B cell (primary cell): ENCODE measurements around the gene SIPA1L3. TPM values are rescaled to one million over a fixed set of nuclear protein-coding genes. Genes with fewer than 3 reads are reported as not detected.

Experiments
- ATAC-seq: fragments of 200-7000 bp; cut with Tn5 transposase; one replicate; pipeline ENCODE4 v1.10.0; 2021; ENCODE audit warnings: low read depth, mild to moderate bottlenecking, moderate number of reproducible peaks, moderate library complexity
- CTCF ChIA-PET: fragments of 350-600 bp; sonication (Branson Sonifier 250); formaldehyde crosslinking; loops from one replicate; lab custom pipeline; 2021; ENCODE audit warnings: antibody characterized with exemption, inconsistent platforms; lab: Charles Lee
- POLR2A ChIA-PET: fragments of 350-600 bp; sonication (Branson Sonifier 250); formaldehyde crosslinking; loops from one replicate; lab custom pipeline; 2021; ENCODE audit warnings: antibody characterized with exemption; lab: Charles Lee
- DNase-seq: peaks from one replicate; pipeline ENCODE4 v3.0.0; 2013
- H2AFZ ChIP-seq: 2 replicates; pipeline ENCODE4 v1.6.1; 2012; ENCODE audit warnings: mild to moderate bottlenecking, low read depth, low read length; ENCODE audit not compliant: insufficient read depth, poor library complexity, severe bottlenecking
- H3K27ac ChIP-seq, 2 donors: 1 replicate in 1 of 2; 2 replicates in 1 of 2; pipeline ENCODE4 v1.5.1; 2012 to 2013; ENCODE audit warnings: low read length in 2 of 2, mild to moderate bottlenecking in 2 of 2, moderate library complexity in 1 of 2
- H3K27me3 ChIP-seq, 4 experiments: fragments of 200-600 bp in 1 of 4; sonication (generic) in 1 of 4; replicated peaks in 1 of 4; 1 replicate in 2 of 4; 2 replicates in 2 of 4; pipeline versions ENCODE4 v1.6.1 to v1.7.0; 2013 to 2016; ENCODE audit warnings: low read length in 3 of 4, mild to moderate bottlenecking in 2 of 4, mixed read lengths in 1 of 4, moderate library complexity in 1 of 4; ENCODE audit not compliant: insufficient read depth in 4 of 4, control insufficient read depth in 3 of 4; ENCODE audit errors: control extremely low read depth in 1 of 4
- H3K36me3 ChIP-seq, 2 experiments: replicated peaks in 1 of 2; 1 replicate in 1 of 2; 2 replicates in 1 of 2; pipeline versions ENCODE4 v1.6.1 to v1.7.1; 2013; ENCODE audit warnings: low read length in 1 of 2; ENCODE audit not compliant: insufficient read depth in 2 of 2, control insufficient read depth in 1 of 2; ENCODE audit errors: control extremely low read depth in 1 of 2, extremely low read depth in 1 of 2
- H3K4me1 ChIP-seq, 2 donors: fragments of 200-600 bp in 1 of 2; sonication (generic) in 1 of 2; 1 replicate in 1 of 2; 2 replicates in 1 of 2; pipeline versions ENCODE4 v1.5.1 to v1.6.1; 2013 to 2017; ENCODE audit warnings: low read length in 2 of 2; ENCODE audit not compliant: control insufficient read depth in 2 of 2, insufficient read depth in 2 of 2
- H3K4me2 ChIP-seq: replicated peaks from 2 replicates; pipeline ENCODE3; 2012; ENCODE audit warnings: mild to moderate bottlenecking, low read depth, low read length; ENCODE audit not compliant: poor library complexity, severe bottlenecking
- H3K4me3 ChIP-seq, 5 experiments: fragments of 200-600 bp in 1 of 5; sonication (generic) in 1 of 5; 1 replicate in 3 of 5; 2 replicates in 2 of 5; pipeline versions ENCODE4 v1.5.1 to v1.7.0; 2011 to 2016; ENCODE audit warnings: low read length in 4 of 5, mild to moderate bottlenecking in 4 of 5, low read depth in 2 of 5, control low read depth in 1 of 5, moderate library complexity in 1 of 5; ENCODE audit not compliant: insufficient read depth in 1 of 5; ENCODE audit errors: control extremely low read depth in 1 of 5, extremely low read depth in 1 of 5
- H3K79me2 ChIP-seq: fragments of 200-600 bp; sonication (generic); one replicate; pipeline ENCODE4 v1.6.0; 2016; ENCODE audit warnings: low read length; ENCODE audit not compliant: control insufficient read depth, insufficient read depth
- H3K9ac ChIP-seq: fragments of 200-600 bp; sonication (generic); 2 replicates; pipeline ENCODE4 v1.6.1; 2017; ENCODE audit warnings: mild to moderate bottlenecking, low read length, moderate library complexity
- H3K9me3 ChIP-seq, 3 donors: one replicate each; pipeline versions ENCODE4 v1.6.1 to v1.7.1; 2013; ENCODE audit warnings: low read length in 2 of 3; ENCODE audit not compliant: control insufficient read depth in 2 of 3, insufficient read depth in 1 of 3; ENCODE audit errors: control extremely low read depth in 1 of 3
- H4K20me1 ChIP-seq: 2 replicates; pipeline ENCODE4 v1.6.0; 2012; ENCODE audit warnings: mild to moderate bottlenecking, low read length; ENCODE audit not compliant: insufficient read depth, control insufficient read depth, poor library complexity, severe bottlenecking
- H3K27ac Mint-ChIP-seq: one replicate; pipeline ENCODE4 v1.8.0; 2021; ENCODE audit warnings: mixed read lengths
- H3K27me3 Mint-ChIP-seq: one replicate; pipeline ENCODE4 v1.8.0; 2021; ENCODE audit warnings: mixed read lengths
- H3K4me1 Mint-ChIP-seq: one replicate; pipeline ENCODE4 v1.8.0; 2021; ENCODE audit warnings: mixed read lengths
- H3K4me3 Mint-ChIP-seq: one replicate; pipeline ENCODE4 v1.8.0; 2021; ENCODE audit warnings: mixed read lengths
- H3K9me3 Mint-ChIP-seq: one replicate; pipeline ENCODE4 v1.8.0; 2022; ENCODE audit warnings: mixed read lengths; ENCODE audit not compliant: insufficient read depth
- CTCF ChIP-seq: fragments of 200-600 bp; IDR thresholded peaks from one replicate; pipeline ENCODE4 v1.8.0; 2022; ENCODE audit warnings: antibody characterized with exemption, mild to moderate bottlenecking
- EZH2 ChIP-seq: IDR thresholded peaks from 2 replicates; pipeline ENCODE4 v1.6.1; 2012; ENCODE audit warnings: borderline replicate concordance, low read depth, mild to moderate bottlenecking, moderate library complexity, low read length; ENCODE audit not compliant: insufficient read depth, poor library complexity, severe bottlenecking
- WGBS: methylation state at CpG from one replicate; pipeline ENCODE4 v1.1.5; 2013; ENCODE audit warnings: missing lambda C conversion rate; ENCODE audit not compliant: insufficient coverage; 5-methylcytosine and 5-hydroxymethylcytosine counted together
- intact Hi-C: fragments of 100-400 bp; cut with micrococcal nuclease; formaldehyde crosslinking; loops from one replicate; pipeline ENCODE4 v1.10.0; 2022
- polyA plus RNA-seq: library from polyadenylated mRNA; depleted of rRNA; stranded (reverse); fragments of >200 nt; gene quantifications from 2 replicates; pipeline ENCODE4 v1.2.3, GENCODE V29; 2012
- total RNA-seq, 2 donors: library from RNA; stranded (reverse); fragments of 120-200 nt in 1 of 2; gene quantifications; 1 replicate in 1 of 2; 2 replicates in 1 of 2; pipeline versions ENCODE4 v1.2.3 to v1.2.4, GENCODE V29; 2013 to 2022

SIPA1L3 gene
- total and polyA plus RNA-seq, 2 donors (not counting 1 experiment from before 2014, with no cell fraction given): 48.3 to 295 TPM

GRCh38 chr19:37997911-37998344 lies 90.9 kb downstream of the SIPA1L3 start:
- DNase-seq (no peak), ATAC-seq (peak; percentile 45)
- Histone ChIP-seq H3K4me1 (peaks cover 30 to 43% of the 10 kb centered on the region in 2 donors), H2AFZ (no peak overlapping the region), H3K9ac (no peak overlapping the region), H3K4me3 (no peak overlapping the region), H4K20me1 (peaks cover 18% of the 10 kb centered on the region), H3K27ac (peak overlapping the region in 1 of 2 donors; percentile 62), H3K27me3 (no peaks in the 10 kb centered on the region), H3K79me2 (peaks cover 93% of the 10 kb centered on the region), H3K36me3 (peaks cover 0 to 15% of the 10 kb centered on the region in 2 experiments), H3K9me3 (no peaks in the 10 kb centered on the region), H3K4me2 (no peak overlapping the region)
- 45% methylated on average over 3 of the region's 3 CpGs for WGBS
- peak overlapping the region; percentile 59 for H3K27ac Mint-ChIP-seq
- peaks cover 62% of the 10 kb centered on the region for H3K4me1 Mint-ChIP-seq
- ChIA-PET POLR2A (no interaction called here), CTCF (interaction anchor here (2.0 kb wide), 1 partner anchor 95 kb away, joined by 6 read pairs; no protein-coding TSS in a partner anchor)
- no peaks in the 10 kb centered on the region for H3K27me3 Mint-ChIP-seq
- TF ChIP-seq EZH2 (no peak), CTCF (no peak)
- H3K9me3 Mint-ChIP-seq: no peaks in the 10 kb centered on the region
- no peak overlapping the region for H3K4me3 Mint-ChIP-seq
- intact Hi-C loops: no loop called here

GRCh38 chr19:37998801-37999308 lies 91.8 kb downstream of the SIPA1L3 start:
- CTCF ChIA-PET: interaction anchor here (2.0 kb wide), 1 partner anchor 96 kb away, joined by 6 read pairs; no protein-coding TSS in a partner anchor
- Mint-ChIP-seq H3K27me3 (no peaks in the 10 kb centered on the region), H3K4me1 (peaks cover 58% of the 10 kb centered on the region), H3K4me3 (peak overlapping the region; percentile 13), H3K9me3 (no peaks in the 10 kb centered on the region), H3K27ac (peak overlapping the region; percentile 83)
- peaks cover 93% of the 10 kb centered on the region for H3K79me2 ChIP-seq
- H2AFZ ChIP-seq: no peak overlapping the region
- intact Hi-C loops: no loop called here
- no peak for ATAC-seq
- H3K27me3 ChIP-seq: no peaks in the 10 kb centered on the region
- DNase-seq: no peak
- H3K27ac ChIP-seq: peak overlapping the region in 1 of 2 donors; percentile 68
- peaks cover 39 to 53% of the 10 kb centered on the region in 2 donors for H3K4me1 ChIP-seq
- no peak overlapping the region for H3K4me3 ChIP-seq
- WGBS: 80% methylated on average over 1 of the region's 3 CpGs
- H3K4me2 ChIP-seq: peak overlapping the region; percentile 29
- no peaks in the 10 kb centered on the region for H3K9me3 ChIP-seq
- TF ChIP-seq CTCF (no peak), EZH2 (no peak)
- peaks cover 0 to 10% of the 10 kb centered on the region in 2 experiments for H3K36me3 ChIP-seq
- POLR2A ChIA-PET: no interaction called here
- H3K9ac ChIP-seq: no peak overlapping the region
- peaks cover 18% of the 10 kb centered on the region for H4K20me1 ChIP-seq
